ENCODE data around the gene PSME3IP1. TPM values are rescaled to one million over a fixed set of nuclear protein-coding genes. Genes with fewer than 3 reads are reported as not detected.

Gene PSME3IP1
- polyA plus RNA-seq, 1 donor (not counting 4 experiments of a cell fraction or from before 2014, with no cell fraction given) = 75.7 TPM

DNA sequence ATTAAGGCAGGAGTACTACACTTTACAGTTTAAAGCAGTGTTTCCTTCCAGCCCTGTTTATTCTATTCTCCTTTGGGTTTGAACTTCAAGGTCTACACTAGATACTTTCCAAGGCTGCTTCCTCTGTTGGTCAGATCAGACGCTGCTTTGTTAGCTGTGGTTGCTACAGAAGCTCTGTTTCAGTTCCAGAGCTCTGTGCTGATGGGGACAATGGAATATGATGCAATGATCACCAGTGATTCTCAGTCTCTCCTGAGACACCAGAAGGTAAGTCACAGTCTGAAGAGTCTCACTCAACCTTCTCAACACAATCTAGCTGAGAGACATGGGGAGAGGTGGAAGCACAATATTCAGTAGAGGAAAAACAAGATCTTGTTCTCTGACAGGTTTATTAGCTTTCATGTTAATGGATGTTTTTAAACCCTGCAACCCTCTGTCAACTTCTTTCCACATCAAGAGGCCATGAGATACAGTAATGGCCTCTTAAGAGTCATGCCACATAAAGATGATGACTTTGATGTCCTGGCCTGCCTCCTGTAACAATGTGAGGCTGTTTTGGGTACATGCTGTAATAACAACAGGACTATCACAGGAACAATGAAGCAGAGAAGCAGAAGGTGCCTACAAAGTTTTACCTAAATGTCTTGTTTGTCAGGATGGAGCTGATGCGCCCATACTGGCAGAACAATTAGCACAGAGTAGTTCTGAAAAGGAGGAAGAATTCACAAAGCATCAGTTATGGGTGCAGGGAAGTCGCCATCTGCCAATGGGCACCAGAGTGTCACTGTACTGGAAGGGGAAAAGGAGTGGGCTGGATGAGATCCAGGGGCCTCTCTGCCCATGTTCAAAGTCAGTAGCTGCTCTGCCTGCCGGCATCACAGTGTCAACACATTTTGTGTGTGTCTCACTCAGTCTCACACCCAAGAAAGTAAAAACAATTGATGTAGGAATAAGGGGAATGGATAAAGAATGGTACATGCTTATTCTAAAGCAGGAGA is 33.4 kb downstream of the PSME3IP1 start:
- H3K9me3 ChIP-seq (ENCODE audit: control insufficient read depth, low read depth, low read length) = no peaks in the 10 kb centered on the region
- no peak for FAIRE-seq
- TF ChIP-seq EZH2 (IDR thresholded peaks at IDR 0.05; ENCODE audit: low read length) (no peak), CTCF (optimal IDR thresholded peaks at IDR 0.05 in 1 of 3, IDR thresholded peaks at IDR 0.05 in 1 of 3, conservative IDR thresholded peaks at IDR 0.05 in 1 of 3; ENCODE audit: extremely low read depth in 1 of 3, insufficient read depth in 2 of 3, low read length in 3 of 3) (no peak)

DNA sequence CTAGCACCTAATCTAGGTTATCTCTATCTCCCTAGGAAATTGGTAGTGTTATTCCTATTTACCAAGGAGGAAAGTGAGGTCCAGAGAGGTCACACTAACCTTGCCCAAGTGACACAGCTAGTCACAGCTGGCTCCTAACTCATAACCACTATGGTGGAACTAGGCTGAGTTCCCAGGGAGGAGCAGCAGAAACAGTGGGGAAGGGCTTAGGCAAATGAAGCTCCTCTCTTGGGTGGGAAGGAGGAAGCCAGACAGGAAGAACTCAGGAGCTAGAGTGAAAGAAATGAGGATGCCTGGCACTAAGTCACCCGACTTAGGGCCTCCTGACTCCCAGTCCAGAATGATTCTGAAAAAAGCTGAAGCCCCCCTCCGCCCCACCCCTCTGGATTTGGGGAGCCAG is 34.5 kb downstream of the PSME3IP1 start:
- H3K79me2 ChIP-seq (ENCODE audit: control insufficient read depth, insufficient read depth, low read length) = no peaks in the 10 kb centered on the region
- H3K4me1 ChIP-seq (ENCODE audit: control insufficient read depth, extremely low read depth, insufficient read depth, low read length) = peaks cover 16% of the 10 kb centered on the region
- H2AFZ ChIP-seq (ENCODE audit: control insufficient read depth, low read length) = no peak overlapping the region
- H3K27ac ChIP-seq (ENCODE audit: control insufficient read depth, insufficient read depth, low read length) = no peak overlapping the region
- TF ChIP-seq CTCF (optimal IDR thresholded peaks at IDR 0.05 in 1 of 3, IDR thresholded peaks at IDR 0.05 in 1 of 3, conservative IDR thresholded peaks at IDR 0.05 in 1 of 3; ENCODE audit: extremely low read depth in 1 of 3, insufficient read depth in 2 of 3, low read length in 3 of 3) (no peak), EZH2 (IDR thresholded peaks at IDR 0.05; ENCODE audit: low read length) (no peak)
- no peaks in the 10 kb centered on the region for H4K20me1 ChIP-seq (ENCODE audit: control insufficient read depth, extremely low read depth, insufficient read depth, low read length)
- H3K9me1 ChIP-seq (ENCODE audit: control insufficient read depth, extremely low read depth, insufficient read depth, low read length) = peaks cover 5% of the 10 kb centered on the region
- no peak overlapping the region for H3K4me3 ChIP-seq (ENCODE audit: control insufficient read depth in 2 of 3, extremely low read depth in 1 of 3, insufficient read depth in 2 of 3, low read depth in 1 of 3, low read length in 3 of 3)
- H3K36me3 ChIP-seq (ENCODE audit: control insufficient read depth in 2 of 2, extremely low read depth in 1 of 2, insufficient read depth in 2 of 2, low read length in 2 of 2) = peaks cover 15 to 18% of the 10 kb centered on the region in 2 experiments
- H3K27me3 ChIP-seq (ENCODE audit: control insufficient read depth, extremely low read depth, insufficient read depth, low read length) = no peaks in the 10 kb centered on the region
- no peak overlapping the region for H3K9ac ChIP-seq (ENCODE audit: control insufficient read depth, extremely low read depth, insufficient read depth, low read length)
- dilution Hi-C loops (cut with MboI; ENCODE audit: extremely low pct_ligation_motif_present, low sequenced_read_pairs) = no loop called here
- no peak for DNase-seq (ENCODE audit: low read depth, low spot score)
- H3K4me2 ChIP-seq (ENCODE audit: control insufficient read depth, extremely low read depth, insufficient read depth, low read depth, low read length) = no peak overlapping the region
- no peak for FAIRE-seq
- H3K9me3 ChIP-seq (ENCODE audit: control insufficient read depth, low read depth, low read length) = no peaks in the 10 kb centered on the region

More for the DNA sequence above, 33.4 kb downstream of the PSME3IP1 start:
- Histone ChIP-seq H3K9me1 (ENCODE audit: control insufficient read depth, extremely low read depth, insufficient read depth, low read length) (peaks cover 5% of the 10 kb centered on the region), H3K27ac (ENCODE audit: control insufficient read depth, insufficient read depth, low read length) (no peak overlapping the region), H3K79me2 (ENCODE audit: control insufficient read depth, insufficient read depth, low read length) (no peaks in the 10 kb centered on the region), H3K4me1 (ENCODE audit: control insufficient read depth, extremely low read depth, insufficient read depth, low read length) (peaks cover 11% of the 10 kb centered on the region), H3K36me3 (ENCODE audit: control insufficient read depth in 2 of 2, extremely low read depth in 1 of 2, insufficient read depth in 2 of 2, low read length in 2 of 2) (peaks cover 18 to 19% of the 10 kb centered on the region in 2 experiments), H2AFZ (ENCODE audit: control insufficient read depth, low read length) (no peak overlapping the region), H3K4me2 (ENCODE audit: control insufficient read depth, extremely low read depth, insufficient read depth, low read depth, low read length) (no peak overlapping the region), H3K9ac (ENCODE audit: control insufficient read depth, extremely low read depth, insufficient read depth, low read length) (no peak overlapping the region), H3K27me3 (ENCODE audit: control insufficient read depth, extremely low read depth, insufficient read depth, low read length) (no peaks in the 10 kb centered on the region), H4K20me1 (ENCODE audit: control insufficient read depth, extremely low read depth, insufficient read depth, low read length) (no peaks in the 10 kb centered on the region), H3K4me3 (ENCODE audit: control insufficient read depth in 2 of 3, extremely low read depth in 1 of 3, insufficient read depth in 2 of 3, low read depth in 1 of 3, low read length in 3 of 3) (no peak overlapping the region)
- no peak for DNase-seq (ENCODE audit: low read depth, low spot score)
- dilution Hi-C loops (cut with MboI; ENCODE audit: extremely low pct_ligation_motif_present, low sequenced_read_pairs) = no loop called here
